Astrocyte (in vitro differentiated cells and primary cell): Measurements from ENCODE around the gene KLHL14.

ENCODE experiments used
- CTCF ChIP-seq: IDR thresholded peaks from 2 replicates; pipeline ENCODE4 v1.5.1; 2011; ENCODE audit warnings: low read depth, mild to moderate bottlenecking, inconsistent platforms, low read length, moderate library complexity; ENCODE audit not compliant: insufficient read depth
- EZH2 ChIP-seq: IDR thresholded peaks from 2 replicates; pipeline ENCODE4 v1.6.1; 2012; ENCODE audit warnings: mild to moderate bottlenecking, low read length, inconsistent platforms; ENCODE audit not compliant: insufficient read depth

- TF ChIP-seq CTCF (no peak), EZH2 (no peak)
Measured at GRCh38 chr18:32779010-32779409, 6.2 kb upstream of the KLHL14 start.
